C4-2B (cell line): ENCODE data around the gene PRKCQ.
"Not testable (repeated sequence)": the region's sequence is repeated elsewhere in the genome, so short reads cannot be mapped to it uniquely, and the experiment has no call there.

Experiments
- H3K27ac ChIP-seq: fragments of 450-650 bp; 2 replicates; pipeline ENCODE4 v1.5.1; 2017
- ZFX ChIP-seq: fragments of 450-650 bp; IDR thresholded peaks from 2 replicates; pipeline ENCODE4 v1.6.1; 2017
- TF ChIP-seq, protein P1 (sequence below): fragments of 450-650 bp; conservative IDR thresholded peaks from 2 replicates; pipeline ENCODE4 v1.5.1; 2017; ENCODE audit warnings: mild to moderate bottlenecking

Gene PRKCQ

DNA sequence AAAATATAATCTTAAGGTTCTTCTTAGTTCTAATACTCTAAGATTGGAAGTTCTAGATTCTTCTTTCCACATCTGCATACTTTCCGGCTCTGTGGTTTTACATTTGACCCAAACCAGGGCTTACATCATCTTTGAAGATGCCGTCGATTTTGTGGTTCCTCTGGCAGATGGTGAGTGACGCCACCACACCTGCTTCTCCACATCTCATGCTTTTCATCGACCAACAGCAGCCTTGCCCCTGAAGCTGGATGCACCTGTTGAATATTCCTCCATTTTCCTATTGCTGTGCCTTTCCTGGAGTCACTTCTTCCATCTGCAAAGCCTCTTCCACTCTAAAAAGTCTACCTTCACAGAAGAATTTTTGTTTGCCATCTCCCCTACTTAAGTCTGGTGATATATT, 121.3 kb downstream of the PRKCQ start:
- H3K27ac ChIP-seq, result no peak overlapping the region

DNA sequence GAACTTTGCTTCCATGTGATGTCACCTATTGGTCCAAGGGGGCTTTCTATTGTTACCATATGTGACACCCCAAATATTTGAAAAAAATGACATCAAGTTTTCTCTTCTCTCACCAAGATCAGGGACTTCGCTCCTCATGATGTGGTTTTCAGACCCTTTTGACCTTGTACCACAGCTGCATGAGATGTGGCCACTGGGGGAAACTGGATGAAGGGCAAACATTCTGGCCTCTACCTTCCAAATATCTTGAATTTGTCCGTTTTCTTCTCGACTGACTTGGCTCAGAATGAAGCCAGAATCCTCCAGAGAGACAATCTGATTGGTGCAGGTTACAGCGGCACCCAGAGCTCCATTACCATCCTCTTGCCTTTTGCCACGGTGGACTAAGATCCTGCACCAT, 122.7 kb downstream of the PRKCQ start:
- no peak overlapping the region for H3K27ac ChIP-seq
- TF ChIP-seq ZFX, result no peak
- TF ChIP-seq, protein P1, sequence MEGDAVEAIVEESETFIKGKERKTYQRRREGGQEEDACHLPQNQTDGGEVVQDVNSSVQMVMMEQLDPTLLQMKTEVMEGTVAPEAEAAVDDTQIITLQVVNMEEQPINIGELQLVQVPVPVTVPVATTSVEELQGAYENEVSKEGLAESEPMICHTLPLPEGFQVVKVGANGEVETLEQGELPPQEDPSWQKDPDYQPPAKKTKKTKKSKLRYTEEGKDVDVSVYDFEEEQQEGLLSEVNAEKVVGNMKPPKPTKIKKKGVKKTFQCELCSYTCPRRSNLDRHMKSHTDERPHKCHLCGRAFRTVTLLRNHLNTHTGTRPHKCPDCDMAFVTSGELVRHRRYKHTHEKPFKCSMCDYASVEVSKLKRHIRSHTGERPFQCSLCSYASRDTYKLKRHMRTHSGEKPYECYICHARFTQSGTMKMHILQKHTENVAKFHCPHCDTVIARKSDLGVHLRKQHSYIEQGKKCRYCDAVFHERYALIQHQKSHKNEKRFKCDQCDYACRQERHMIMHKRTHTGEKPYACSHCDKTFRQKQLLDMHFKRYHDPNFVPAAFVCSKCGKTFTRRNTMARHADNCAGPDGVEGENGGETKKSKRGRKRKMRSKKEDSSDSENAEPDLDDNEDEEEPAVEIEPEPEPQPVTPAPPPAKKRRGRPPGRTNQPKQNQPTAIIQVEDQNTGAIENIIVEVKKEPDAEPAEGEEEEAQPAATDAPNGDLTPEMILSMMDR, result no peak

More for the DNA sequence above, 121.3 kb downstream of the PRKCQ start:
- no peak for TF ChIP-seq ZFX
- TF ChIP-seq, protein P1, result no peak

DNA sequence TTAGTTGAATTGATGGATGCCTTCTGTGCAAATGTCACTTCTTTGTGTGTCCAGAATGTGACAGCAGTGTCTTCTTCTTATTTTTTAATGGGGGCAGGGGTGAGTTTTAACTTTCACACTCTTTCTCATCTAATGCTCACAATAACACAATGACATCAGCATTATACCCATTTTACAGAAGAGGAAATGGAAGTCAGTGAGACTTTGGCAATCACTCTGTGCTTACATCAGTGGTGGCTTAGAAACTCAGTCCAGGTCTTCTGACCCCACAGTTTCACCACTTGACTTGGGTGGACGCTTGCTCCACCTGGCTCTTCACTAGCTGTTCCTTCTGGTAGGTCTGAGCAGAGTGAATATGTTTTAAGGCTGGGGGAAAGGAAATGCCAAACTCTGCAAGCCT, 124.0 kb downstream of the PRKCQ start:
- no peak overlapping the region for H3K27ac ChIP-seq
- no peak for TF ChIP-seq ZFX

DNA sequence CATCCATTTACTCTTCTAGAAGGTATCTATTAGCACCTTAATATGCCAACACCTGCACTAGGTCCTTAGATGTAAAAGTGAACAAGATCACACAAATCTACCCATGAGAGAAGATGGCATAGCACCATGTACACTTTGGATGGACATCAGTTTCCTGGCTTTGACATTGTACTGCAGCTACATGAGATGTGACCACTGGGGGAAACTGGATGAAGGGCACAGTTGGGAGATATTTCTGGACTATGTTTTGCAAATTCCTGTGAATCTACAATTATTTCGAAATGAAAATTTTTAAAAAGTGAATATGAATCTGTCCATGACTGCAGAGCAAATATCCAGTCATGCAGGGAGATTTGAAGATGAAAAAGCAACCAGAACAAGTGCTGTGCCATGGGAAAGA, 124.5 kb downstream of the PRKCQ start:
- no peak overlapping the region for H3K27ac ChIP-seq
- TF ChIP-seq, protein P1, result no peak
- TF ChIP-seq ZFX, result no peak

DNA sequence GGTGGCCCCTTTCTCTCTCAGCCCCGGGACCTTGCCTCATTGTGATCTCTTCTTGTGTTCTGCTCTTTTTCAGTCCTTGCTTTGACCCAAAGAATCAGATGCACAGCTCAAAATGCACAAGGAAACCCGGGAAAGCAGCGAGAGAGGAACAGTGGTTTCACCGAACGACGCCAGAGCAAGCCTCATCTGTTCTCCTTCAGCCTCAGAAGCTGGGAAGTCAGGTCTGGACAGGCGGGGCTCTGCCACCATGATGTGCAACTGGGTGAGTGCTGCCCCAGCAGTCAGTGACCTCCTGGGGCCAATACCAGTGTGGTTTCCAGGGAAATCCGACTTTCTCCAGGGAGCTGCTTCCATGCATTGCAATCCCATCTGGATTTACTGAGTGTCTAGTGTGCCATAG, 133.4 kb downstream of the PRKCQ start:
- H3K27ac ChIP-seq, result no peak overlapping the region
- no peak for TF ChIP-seq ZFX
- TF ChIP-seq, protein P1, result no peak

DNA sequence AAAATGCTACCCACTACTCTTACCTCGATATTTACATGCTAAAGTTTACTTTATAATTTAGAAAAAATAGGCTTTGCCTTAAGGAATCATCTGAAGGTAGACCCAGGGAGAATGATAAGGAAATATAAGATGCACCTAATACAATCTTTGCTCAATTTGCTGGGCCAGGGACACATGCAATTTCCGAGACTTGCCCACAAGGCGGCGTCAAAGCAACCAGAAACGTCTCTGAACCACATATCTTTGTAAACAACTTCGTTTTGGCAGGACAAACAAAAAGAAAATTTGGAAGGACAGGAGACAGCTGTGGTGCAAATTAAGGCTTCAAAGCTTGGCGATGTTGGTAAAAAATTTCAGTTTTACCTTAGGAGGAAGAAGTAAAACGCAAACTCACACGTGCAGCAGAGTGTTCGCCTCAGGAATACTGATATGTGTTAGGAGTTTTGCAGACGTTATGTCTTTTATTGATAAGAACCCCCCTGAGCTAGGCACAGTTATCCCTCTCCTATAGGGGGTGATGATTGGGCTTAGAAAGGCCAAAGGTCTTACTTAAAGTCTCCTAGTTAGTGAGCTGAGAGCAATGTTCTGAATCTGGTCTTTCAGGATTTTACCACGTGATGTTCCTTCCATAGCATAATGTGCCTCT, 134.3 kb downstream of the PRKCQ start:
- TF ChIP-seq, protein P1, result peak; percentile 91
- TF ChIP-seq ZFX, result no peak
- no peak overlapping the region for H3K27ac ChIP-seq

DNA sequence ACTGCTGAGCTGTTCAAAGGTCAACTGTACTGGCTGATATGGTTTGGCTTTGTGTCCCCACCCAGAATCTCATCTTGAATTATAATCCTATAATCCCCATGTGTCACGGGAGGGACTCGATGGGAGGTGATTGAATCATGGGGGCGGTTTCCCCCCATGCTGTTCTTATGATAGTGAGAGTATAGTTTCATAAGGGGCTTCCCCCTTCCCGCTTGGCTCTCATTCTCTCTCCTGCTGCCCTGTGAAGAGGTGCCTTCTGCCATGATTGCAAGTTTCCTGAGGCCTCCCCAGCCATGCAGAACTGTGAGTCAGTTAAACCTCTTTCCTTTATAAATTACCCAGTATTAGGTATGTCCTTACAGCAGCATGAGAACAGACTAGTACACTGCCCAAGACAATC, 140.2 kb downstream of the PRKCQ start:
- H3K27ac ChIP-seq, result not testable (repeated sequence)

DNA sequence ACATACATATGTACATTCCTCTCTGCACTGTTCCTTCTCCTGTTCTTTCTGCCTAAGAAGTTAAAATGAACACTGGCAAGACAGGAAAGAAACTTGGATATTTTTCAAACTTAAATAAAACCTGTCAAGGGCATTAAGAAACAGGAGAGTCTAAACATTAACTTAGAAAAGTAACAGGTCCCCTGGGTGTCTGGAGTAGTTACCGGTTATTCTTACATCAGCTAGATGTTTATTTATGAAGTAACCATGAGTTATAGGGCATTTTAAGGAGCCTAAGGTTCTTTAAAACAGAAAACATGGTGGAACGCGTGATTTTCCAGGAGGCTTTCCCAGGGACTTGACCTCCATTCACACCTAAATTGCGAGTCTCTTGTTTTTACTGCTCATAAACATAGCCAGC, 148.2 kb downstream of the PRKCQ start:
- no peak overlapping the region for H3K27ac ChIP-seq
- no peak for TF ChIP-seq ZFX
- TF ChIP-seq, protein P1, result no peak
